NCI-H128 (cell line): Measurements from ENCODE around the gene NTRK3.
"Not testable (repeated sequence)": the region's sequence is repeated elsewhere in the genome, so short reads cannot be mapped to it uniquely, and the experiment has no call there.

Experiments
- DNase-seq: peaks from one replicate; lab custom pipeline; 2025; ENCODE audit not compliant: unreplicated experiment; lab: John Stamatoyannopoulos, UW

Gene NTRK3

DNA sequence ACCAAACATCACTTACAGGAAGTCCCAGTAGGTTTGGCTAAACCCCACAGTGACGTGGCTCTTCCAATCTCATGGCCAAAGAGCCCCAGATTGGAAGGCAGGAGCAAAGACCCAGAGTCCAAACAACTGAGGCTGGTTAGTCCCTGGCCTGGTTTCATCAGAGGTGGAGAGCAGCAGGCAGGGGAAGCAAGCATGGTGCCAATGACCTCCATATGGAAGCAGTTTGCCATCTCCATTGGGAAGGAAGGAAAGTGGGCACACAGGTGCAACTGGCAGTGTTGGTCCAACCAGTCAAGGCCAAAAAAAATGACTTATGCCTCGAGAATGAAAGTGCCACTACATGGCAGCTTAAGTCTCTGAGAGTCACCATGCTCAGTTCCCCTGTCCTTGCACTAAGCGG is 175.9 kb downstream of the NTRK3 start:
- no peak for DNase-seq

DNA sequence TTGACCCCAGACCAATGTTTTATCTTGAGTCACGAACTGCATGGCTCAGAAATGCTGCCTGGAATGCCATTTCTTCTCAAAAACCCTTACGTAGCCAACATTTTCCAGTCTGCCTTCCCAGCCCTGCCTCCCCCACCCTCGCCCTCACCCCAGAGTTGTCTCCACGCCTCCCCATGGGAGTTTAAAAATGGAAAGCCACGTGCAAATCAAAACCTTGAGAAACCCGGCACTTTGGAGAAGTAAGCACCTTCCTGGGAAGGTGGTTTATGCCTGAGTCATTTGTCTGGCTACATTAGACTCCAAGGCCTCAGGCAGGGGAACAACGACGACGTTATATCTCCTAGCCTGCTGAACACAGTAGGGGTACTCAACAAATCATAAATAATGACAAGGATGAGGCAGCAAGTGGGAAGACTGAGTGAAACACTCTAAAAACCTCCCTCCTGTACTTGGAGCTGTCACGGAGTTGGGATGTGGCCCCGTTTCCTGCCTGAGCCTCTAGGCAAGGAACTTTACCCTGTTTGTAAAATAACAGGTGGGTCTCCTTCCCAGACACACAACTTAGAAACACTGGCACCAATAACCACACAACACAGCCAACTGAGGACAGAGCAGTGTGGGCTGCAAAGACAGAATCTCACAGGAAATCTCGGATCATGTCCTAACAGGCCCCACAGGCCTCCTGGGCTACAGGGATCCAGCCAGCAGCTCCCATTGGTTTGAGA is 179.1 kb downstream of the NTRK3 start:
- no peak for DNase-seq

DNA sequence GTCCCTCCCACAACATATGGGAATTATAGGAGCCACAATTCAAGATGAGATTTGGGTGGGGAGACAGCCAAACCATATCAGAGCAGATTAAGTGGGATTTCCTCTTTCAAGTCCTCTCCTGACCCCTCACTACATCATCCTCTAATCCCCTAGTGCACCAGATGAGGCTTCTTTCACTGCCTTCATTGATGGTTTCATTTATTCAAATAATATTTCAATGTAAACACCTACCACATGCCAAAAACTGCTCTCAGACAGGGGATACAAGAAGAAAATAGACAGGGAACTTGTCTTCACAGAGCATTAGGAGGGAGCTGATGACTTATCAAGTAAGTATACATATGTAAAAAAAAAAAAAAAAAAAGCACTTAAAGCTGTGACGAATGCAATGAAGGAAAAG is 180.2 kb downstream of the NTRK3 start:
- no peak for DNase-seq

DNA sequence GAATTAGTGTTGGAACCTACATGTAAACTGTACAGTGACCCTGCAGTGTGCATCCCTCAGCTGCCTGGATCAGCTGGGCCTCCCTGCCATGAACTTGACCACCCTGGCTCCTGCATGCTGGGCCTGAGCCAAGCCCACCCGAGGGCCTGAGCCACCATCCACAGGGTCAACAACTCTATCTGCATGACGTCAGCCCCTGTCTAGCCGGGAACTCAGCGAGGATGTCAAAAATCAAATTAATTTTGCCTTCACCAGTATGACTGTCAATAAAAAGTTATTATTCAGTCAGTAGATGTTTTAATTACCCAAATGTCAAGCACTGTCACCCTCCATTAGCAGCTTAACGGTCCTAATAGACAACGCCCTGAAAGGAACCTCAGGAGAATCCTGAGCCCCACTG is 181.4 kb downstream of the NTRK3 start:
- no peak for DNase-seq

DNA sequence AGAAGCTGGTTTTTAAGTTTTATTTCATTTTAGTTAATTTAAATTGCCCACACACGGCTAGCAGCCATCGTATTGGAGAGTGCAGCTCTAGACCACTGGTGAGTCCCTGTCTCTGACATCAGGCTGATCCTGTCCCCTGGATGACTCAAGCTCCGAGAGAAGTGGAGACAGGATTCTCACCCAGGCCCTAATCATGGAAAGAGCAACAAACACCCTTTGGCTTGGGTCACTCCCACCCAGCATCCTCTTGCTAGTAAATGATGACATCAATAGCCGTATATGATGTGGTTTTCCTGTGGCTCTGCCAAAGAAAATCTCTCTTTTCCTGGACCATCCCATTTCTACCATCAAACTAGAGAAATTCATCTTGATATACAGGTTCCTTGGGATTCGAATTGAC is 182.2 kb downstream of the NTRK3 start:
- no peak for DNase-seq

DNA sequence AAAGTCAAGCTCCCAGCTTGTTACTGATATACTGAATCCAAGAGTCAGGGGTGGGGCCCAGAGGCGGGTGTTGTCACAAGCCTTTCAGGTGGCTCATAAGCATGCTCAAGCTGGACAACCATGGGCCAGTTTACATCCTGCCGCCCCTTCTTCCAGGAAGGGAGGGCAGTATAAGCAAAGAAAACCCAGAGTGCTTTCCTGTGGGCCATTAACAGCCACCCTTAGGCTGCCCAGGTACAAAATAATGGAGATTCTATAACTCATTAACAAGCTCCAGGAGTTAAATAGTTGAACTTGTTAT is 183.2 kb downstream of the NTRK3 start:
- no peak for DNase-seq

DNA sequence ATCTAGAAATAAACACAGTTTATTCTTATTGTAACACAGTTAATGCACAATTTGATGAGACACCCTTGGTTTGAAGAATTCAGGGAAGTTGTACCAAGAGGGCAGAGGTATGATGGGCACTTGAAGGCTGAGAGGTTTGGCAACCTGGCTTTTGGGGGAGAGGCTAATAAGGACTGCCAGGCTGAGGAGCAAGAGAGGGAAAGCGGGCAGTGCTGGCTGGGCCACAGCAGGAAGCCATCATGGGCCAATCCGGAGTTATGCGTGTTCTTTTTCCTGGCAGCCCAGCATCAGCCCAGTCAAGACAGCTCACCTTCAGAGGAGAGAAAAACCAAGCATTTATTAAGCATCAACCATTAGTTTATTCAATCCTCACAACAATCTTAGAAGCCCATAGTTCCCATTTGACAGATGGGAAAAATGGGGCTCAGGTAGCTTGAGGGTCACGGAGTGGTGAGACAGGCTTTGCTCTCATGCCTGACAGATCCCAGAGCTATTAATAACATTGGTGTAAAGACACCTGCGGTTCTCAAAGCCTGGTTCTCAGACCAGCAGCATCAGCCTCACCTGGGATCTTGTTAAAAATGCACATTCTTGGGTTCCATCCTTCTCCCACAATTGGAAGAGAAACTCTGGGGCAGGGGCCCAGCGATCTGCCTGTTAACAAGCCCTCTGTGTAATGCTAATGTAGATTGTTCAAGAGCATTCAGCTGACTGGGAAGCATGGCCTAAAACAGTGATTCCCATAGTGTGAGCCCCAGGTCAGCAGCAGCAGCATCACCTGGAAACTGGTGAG is 183.7 kb downstream of the NTRK3 start:
- no peak for DNase-seq

DNA sequence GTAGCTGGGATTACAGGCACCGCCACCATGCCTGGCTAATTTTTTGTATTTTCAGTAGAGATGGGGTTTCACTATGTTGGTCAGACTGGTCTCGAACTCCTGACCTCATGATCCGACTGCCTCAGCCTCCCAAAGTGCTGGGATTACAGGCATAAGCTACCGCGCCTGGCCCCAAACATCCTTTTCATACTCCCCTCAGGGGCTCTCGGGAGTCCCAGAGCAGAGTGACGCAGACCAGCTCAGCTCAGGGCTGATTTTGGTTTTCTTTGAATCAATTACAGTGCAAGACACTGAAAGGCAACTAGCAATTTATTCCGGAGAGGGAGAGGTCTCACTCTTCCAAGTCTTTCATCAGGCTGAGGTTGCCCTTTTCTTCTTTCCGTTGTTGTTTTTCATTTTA is 184.4 kb downstream of the NTRK3 start:
- DNase-seq = not testable (repeated sequence)

DNA sequence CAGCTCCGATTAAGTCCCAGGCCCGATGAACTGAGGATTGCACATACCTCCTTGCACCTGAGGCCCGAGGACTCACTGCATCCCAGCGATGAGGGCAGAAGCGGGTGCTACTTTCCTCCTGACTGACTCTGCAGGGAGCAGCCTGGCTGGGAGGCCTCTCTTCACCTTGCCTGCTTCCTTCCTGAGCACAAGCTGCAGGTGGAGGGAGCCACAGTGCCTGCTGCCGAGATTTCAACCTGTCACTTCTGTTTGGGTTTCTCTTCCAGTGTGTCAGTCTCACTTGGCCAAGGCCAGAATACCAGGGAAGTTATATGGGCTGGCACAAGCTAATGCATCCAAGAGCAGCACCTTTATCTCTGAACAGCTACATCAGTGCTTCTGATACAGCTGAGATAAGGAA is 185.4 kb downstream of the NTRK3 start:
- DNase-seq = no peak

DNA sequence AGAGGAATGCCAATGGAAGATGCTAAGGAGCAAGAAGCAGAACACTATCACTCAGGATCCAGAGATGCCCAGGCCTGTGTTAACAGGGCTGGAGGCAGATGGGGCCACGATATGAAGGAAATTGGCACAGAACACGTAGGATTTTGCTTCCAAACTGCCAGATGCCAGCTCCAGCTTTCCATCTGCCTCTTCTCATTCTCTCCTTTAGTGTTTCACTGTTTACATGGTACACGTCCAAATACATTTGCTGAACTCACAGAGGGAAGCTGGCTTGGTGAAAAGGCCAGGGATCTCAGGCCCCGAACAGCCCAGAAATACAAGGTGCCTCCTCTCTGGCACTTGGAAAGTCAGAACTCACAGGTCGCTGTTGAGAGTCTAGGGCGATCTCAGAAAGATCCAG is 187.0 kb downstream of the NTRK3 start:
- no peak for DNase-seq

DNA sequence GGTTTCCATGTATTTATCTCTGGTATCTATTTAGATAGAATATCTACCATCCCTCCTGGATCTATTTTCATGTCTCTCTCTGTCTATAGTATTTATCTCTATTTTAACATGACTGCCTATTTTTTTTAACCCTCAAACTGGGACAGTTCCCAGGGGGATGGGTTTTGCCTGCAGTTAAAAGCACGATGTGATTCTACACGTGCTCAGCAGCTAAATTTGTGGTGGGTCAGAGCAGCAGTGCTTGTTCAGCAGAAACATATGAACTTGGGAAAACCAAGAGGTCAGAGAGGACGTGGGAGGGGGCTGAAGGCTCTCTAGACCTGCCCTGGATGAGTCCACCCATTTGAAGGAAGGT is 189.2 kb downstream of the NTRK3 start:
- DNase-seq = no peak

DNA sequence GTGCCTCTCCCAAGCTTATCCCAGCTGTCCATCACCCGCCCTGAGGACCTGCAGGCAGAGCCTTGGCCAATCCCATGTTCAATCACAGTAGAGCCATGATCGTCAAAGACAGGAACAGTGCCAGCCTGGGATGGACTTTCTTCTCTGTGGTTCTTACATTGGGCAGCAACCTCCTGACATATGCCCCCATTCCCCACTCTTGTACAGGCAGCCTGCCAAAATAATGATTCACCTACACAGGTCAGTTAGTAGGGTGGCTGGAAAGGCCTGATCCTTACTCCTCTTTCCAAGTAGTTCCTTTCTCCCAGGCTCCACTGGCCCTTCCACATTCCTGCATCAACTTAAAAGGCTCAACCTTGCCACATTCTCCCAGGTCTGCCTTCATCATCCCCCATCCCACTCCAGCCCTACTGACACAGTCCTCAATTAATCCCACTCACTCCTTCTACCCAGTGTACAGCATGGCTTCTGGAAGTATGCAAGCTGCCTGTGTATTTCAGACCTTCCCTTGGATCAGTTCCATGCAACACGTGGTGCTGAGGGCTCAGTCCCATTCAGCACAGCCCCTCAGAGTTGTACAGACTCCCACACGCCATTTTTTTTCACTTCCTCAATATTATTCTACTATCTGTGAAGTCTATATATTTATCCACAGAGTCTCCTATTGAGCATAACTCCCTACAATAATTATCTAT is 189.8 kb downstream of the NTRK3 start:
- no peak for DNase-seq

DNA sequence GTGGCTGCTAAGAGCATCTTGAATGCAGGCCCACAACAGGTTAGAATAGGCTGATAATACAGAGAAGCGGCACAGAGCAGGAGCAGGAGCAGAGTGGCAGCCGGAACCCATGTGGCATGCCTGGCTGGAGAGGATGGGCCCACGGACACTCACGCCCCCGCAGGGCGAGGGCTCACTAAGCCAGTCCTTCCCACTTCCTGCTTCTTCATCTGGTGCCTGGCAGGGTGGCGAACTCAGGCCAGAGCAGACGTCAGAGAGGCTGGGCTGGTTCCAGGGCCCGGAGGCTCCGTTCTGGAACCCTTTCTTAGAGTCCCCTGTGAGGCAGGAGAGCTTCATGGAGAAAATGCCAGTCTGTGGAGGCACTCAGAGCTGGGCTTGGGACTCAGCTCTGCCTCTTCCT is 195.1 kb downstream of the NTRK3 start:
- no peak for DNase-seq

DNA sequence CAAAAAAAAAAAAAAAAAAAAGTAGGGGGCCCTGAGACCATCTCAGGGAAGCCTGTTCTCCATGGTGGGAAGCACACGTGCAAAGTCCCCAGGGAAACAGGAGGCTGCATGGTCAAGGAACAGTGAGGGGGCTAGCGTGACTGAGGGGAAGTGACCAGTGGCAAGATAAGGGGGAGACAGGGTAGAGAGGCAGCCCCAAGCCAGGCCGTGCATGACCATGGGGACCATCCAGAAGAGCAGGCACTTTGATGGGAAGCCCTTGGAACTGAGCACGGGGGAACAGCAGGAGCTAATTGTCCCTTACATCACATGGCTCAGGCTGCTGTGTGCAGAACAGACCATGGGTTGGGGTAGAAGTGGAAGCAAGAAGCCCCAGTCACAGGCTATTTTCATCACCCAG is 196.2 kb downstream of the NTRK3 start:
- DNase-seq = no peak

DNA sequence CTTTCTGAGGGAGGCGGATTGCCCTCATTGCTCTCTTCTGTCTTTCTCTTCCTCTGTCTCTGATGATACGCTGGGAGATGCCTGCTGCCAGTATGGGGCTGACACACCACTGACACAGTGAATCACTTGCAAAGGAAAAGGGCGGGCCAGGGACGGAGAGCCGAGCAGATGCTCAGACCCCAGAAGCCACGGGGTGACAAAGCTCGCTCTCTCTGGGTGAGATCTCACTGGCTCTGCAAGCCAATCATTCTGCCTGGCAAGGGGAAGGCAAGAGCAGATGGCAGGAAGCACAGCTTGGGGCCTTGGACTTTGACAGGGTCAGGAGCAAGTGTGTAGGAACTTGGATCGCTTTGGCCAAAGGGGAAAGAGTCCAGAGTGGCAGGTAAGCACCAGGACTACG is 198.7 kb downstream of the NTRK3 start:
- no peak for DNase-seq

DNA sequence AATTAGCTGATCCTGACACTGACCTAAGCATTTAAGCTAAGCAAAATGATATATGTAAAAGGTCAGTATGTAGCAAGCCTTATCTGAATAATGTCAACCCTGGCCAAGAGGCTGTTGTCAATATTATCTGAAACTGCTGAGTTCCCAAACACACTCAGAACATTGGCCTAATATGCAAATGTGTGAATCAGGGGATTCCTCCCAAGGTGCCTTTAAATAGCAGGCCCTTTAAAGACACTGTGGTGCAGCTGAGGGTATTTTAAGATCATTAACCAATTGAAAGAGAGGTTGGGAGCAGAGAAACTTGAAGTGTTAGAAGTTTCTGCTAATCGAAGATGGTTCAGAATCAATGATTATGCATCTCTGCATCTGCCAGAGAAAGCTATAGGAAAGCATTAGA is 207.0 kb downstream of the NTRK3 start:
- no peak for DNase-seq

DNA sequence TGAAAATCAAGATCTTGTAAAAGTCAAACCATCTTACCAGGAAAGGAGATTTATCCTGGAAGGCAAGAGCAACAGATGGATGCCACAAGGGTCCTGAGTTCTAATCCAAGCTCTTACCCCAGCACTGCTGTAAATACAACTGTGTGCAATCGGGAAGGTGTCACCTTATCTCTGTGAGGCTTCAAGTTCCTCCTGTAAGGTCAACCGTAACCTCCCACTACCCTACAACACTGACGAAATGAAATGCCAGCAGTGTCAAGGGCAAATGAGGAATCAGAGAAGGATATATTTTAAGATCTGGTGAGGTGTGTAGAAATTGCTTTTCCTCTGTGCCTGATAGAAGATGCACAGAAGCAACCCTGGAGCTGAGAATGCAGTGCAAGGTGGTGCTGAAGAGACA is 207.8 kb downstream of the NTRK3 start:
- DNase-seq = no peak

DNA sequence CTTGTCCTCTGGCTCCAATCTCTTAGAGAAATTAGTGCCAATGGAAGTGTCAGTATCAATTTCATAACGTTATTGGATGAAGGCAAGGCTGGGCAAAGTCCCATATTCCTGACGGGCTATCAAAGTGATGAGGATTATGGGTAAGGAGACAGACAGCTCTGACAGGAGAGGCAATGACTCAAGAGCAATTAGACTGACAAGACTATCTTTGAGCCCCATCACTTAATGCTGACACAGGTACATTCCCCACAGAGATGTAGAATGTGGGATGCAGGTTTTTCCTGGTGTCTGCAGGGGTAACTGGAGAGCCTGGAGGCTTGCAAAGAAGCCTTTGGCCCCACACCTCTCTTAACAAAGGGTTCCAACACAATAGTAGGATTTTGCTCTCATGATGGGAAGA is 208.3 kb downstream of the NTRK3 start:
- no peak for DNase-seq

DNA sequence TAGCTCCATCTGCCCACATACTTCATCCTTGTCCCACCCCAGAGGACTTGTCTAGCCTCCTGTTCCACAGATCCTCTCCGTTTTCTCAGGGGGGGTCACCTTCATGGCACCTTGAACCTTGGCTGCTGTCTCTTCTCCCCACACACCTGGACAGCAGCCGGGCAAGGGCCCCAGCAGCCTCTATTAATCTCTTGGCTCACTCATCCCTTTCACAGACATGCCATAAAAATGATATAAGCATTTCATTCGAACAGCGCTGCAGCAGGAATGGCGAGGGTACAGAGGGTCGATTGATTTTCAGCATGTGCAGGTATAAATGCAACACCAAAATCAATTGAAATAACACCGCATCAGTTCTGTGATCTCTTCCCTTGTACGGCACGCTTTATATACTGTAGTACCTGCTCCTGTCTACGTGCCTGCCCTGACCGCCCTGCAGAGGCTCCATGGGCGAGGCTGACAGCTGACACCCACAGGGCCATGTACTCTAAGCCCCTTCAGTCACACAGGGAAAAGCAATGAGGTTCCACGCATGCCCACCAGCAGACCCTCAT is 209.9 kb downstream of the NTRK3 start:
- DNase-seq = no peak

DNA sequence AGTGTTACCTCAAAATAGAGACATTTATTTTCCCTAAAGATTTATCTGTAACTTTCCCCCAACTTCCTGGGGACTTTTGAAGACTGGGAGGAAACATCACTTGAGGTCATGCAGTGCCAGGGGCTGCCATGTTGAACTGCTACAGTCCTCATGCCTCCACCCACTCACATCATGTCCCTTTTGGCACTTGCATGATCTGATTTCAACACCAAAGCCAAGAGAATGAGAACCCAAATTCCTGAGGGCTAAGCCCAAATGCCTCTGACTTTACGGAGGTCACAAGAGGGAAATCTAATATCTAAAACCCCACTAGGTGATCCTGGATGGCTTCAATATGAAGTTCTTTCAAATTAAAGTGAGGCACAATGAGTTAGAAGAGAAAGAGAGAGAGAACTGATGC is 213.1 kb downstream of the NTRK3 start:
- DNase-seq = no peak

DNA sequence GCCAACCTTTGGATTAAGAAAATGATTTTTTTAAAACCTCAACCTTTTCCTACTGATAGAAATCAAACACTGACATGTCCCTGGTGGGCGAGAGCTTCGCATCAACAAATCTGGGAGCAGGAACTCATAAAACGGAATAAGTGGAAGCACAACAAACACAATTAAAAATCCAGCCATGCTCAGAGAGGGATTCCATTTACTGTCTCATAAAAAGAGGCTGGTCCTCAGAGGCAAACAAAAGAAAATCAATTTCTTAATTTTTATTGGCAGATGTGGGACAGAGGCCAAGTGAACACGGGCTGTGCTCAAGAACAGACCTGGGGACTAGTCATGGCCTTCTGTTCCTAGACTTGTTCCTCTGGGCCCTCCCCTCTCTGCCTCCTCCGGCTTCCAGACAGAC is 214.5 kb downstream of the NTRK3 start:
- no peak for DNase-seq

DNA sequence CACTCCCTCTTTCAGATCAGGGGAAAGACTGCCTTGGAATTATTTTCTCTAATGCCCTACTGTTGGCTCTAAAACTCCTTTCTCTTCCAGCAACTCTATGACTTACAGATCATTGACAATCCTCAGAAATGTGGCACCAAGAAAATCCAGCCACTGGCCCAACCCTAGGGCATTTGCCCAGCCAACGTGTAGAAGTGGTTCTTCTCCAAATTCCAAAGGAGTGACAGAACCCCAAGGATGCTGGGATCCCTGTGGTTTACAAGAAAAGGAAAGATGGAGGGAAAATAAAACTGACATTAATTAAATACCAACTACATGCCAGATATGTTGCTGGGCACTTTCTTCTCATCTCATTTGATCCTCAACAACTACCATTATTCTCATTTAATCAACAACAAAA is 216.0 kb downstream of the NTRK3 start:
- DNase-seq = no peak
